ENCODE data around the gene KCNG2. TPM values are rescaled to one million over a fixed set of nuclear protein-coding genes. Genes with fewer than 3 reads are reported as not detected.

Gene KCNG2
- total RNA-seq, 2 donors from 2014 or later = not detected

- intact Hi-C loops (cut with DNase I) = no loop called here
- 73 to 76% methylated on average over 3 to 14 of the region's 17 CpGs for WGBS, 2 donors
- no peak for TF ChIP-seq POLR2A (IDR thresholded peaks at IDR 0.05)
- no peak for TF ChIP-seq CTCF (IDR thresholded peaks at IDR 0.05)
- no peaks in the 10 kb centered on the region for H3K27me3 ChIP-seq
- no peak overlapping the region for H3K27ac ChIP-seq
- ATAC-seq (no peak), DNase-seq (no peak)
- H3K4me3 ChIP-seq = no peak overlapping the region
- H3K9me3 ChIP-seq = no peaks in the 10 kb centered on the region
- H3K4me1 ChIP-seq = no peaks in the 10 kb centered on the region
- no peaks in the 10 kb centered on the region for H3K36me3 ChIP-seq (replicated peaks in 1 of 2; ENCODE audit: insufficient read depth in 1 of 2, low read depth in 2 of 2)
Observed at GRCh38 chr18:79871026-79871390, 73.3 kb downstream of the KCNG2 start.

- ATAC-seq (no peak), DNase-seq (no peak)
- no peaks in the 10 kb centered on the region for H3K4me1 ChIP-seq
- H3K36me3 ChIP-seq (replicated peaks in 1 of 2; ENCODE audit: insufficient read depth in 1 of 2, low read depth in 2 of 2) = no peaks in the 10 kb centered on the region
- no peaks in the 10 kb centered on the region for H3K27me3 ChIP-seq
- no peak overlapping the region for H3K27ac ChIP-seq
- no peaks in the 10 kb centered on the region for H3K9me3 ChIP-seq
- intact Hi-C loops (cut with DNase I) = no loop called here
- 61 to 72% methylated on average over 8 to 30 of the region's 33 CpGs for WGBS, 2 donors
- H3K4me3 ChIP-seq = no peak overlapping the region
- no peak for TF ChIP-seq POLR2A (IDR thresholded peaks at IDR 0.05)
- TF ChIP-seq CTCF (IDR thresholded peaks at IDR 0.05) = no peak
Observed at GRCh38 chr18:79871481-79872091, 73.8 kb downstream of the KCNG2 start.

GRCh38 chr18:79872527-79873444 is 75.0 kb downstream of the KCNG2 start:
- no peak for DNase-seq
- intact Hi-C loops (cut with DNase I) = no loop called here
- ATAC-seq = no peak
- Histone ChIP-seq H3K27ac (no peak overlapping the region), H3K27me3 (no peaks in the 10 kb centered on the region), H3K4me3 (no peak overlapping the region), H3K9me3 (no peaks in the 10 kb centered on the region), H3K4me1 (peaks cover 6% of the 10 kb centered on the region), H3K36me3 (replicated peaks in 1 of 2; ENCODE audit: insufficient read depth in 1 of 2, low read depth in 2 of 2) (no peaks in the 10 kb centered on the region)
- no peak for TF ChIP-seq CTCF (IDR thresholded peaks at IDR 0.05)
- TF ChIP-seq POLR2A (IDR thresholded peaks at IDR 0.05) = no peak
- 37 to 42% methylated on average over 28 to 35 of the region's 36 CpGs for WGBS, 2 donors

GRCh38 chr18:79873449-79874110 is 75.8 kb downstream of the KCNG2 start:
- no peak for TF ChIP-seq POLR2A (IDR thresholded peaks at IDR 0.05)
- TF ChIP-seq CTCF (IDR thresholded peaks at IDR 0.05) = no peak
- intact Hi-C loops (cut with DNase I) = no loop called here
- Histone ChIP-seq H3K4me3 (no peak overlapping the region), H3K27ac (no peak overlapping the region), H3K36me3 (replicated peaks in 1 of 2; ENCODE audit: insufficient read depth in 1 of 2, low read depth in 2 of 2) (no peaks in the 10 kb centered on the region), H3K4me1 (peaks cover 6% of the 10 kb centered on the region), H3K27me3 (no peaks in the 10 kb centered on the region), H3K9me3 (no peaks in the 10 kb centered on the region)
- ATAC-seq (no peak), DNase-seq (no peak)
- WGBS, 2 donors = 55 to 60% methylated on average over 4 to 33 of the region's 34 CpGs

All from body of pancreas (tissue), 4 donors.